Activated naive CD8-positive, alpha-beta T cell treated with anti-CD3 and anti-CD28 coated beads, Interleukin-2, amount 50 U/mL, for 16 hours (primary cell): ENCODE data around the gene TBX10.
"Not testable (repeated sequence)": the region's sequence is repeated elsewhere in the genome, so short reads cannot be mapped to it uniquely, and the experiment has no call there.

ENCODE experiments used
- DNase-seq: peaks from one replicate; pipeline ENCODE4 v3.0.0-alpha.2; 2020; ENCODE audit warnings: low read depth, low spot score

TBX10 gene

GRCh38 chr11:67646535-67647336, 7.2 kb upstream of the TBX10 start:
- DNase-seq = no peak

GRCh38 chr11:67645521-67646461, 6.2 kb upstream of the TBX10 start:
- DNase-seq = no peak

DNA sequence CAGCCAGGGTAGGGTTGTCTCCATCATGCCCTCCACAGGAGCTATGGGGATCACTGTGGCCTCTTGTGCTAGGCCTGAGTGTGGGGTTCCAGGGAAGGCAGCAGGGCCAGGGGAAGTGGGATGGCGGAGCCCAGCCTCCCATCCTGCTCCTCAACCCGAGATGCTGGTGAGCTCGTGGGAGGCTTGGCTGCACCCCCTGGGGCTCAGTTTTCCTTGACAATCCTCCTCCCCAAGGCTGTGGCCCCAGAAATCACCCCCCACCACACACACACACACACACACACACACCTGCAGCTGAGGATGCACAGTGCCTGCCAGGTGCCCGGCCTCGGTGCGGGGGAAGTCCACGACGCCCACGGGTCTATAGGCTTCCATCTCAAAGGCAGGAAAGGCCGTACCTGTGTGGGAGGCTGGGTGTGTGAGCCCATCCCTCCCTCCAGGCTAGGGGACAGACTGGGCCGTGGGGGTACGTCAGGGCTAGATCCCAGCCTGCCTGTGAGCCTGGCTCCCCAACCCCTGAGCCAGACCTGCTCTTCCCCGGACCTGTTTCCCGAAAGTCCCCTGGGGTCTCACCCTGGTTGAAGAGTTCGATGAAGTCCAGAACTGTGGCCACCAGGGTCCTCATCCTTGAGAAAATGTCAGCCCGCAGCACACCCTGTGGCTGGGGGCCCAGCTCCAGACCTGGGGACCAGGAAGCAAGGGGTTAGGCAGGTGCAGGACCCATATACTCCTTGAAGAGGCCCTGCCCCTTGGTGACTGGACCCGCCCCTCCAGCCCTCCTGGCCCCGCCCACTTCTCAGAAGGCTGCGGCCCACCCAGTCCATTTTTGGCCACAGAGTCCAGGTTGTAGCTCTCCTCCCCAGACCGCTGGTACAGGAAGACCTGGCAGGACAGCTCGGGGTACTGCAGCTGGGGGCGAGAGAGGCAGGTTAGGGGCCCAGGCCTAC, 5.2 kb upstream of the TBX10 start:
- no peak for DNase-seq

GRCh38 chr11:67644042-67644441, 4.5 kb upstream of the TBX10 start:
- DNase-seq = no peak

DNA sequence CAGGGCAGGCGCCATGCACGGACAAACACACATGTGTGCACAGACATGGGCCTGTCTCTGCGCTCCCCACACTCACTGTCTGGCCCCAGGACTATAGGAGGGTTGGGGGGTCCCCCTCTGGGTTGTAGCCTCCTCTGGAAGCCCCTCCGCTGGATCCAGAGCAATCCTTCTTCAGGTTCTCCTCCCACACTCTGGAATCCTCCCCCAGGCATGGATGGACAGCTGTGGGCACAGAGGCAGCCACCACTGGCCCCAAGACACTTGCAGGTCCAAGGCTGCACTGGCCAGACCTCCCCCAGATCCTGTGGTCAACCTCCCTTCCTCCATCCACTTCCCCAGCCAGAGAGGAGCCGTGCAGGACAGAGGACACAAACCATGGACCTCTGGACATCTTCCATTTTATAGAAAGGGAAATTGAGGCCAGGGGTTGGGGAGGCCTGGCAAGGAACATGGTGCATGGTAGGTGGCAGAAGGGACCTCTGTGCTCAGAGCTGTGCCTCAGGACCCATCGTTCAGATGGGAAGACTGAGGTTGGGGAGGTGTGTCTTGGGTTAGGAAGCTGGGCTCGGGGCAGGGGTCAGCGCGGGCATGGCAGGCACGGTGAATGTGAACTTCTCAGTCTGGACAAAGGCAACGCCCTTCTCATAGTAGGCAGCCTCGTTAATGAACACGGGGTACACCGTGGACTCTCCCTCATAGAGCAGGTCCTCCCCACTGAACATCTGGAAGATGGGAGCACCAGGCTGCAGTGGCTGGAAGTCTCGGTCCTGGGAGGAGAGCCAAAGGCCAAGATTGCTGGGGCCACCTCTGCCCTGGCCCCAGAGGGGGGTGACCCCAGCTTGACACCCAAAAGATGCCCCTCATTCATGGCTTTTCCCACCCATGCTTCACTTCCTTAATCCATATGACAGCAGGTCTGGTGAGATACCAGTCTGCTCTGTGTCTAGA, 2.9 kb upstream of the TBX10 start:
- no peak for DNase-seq

DNA sequence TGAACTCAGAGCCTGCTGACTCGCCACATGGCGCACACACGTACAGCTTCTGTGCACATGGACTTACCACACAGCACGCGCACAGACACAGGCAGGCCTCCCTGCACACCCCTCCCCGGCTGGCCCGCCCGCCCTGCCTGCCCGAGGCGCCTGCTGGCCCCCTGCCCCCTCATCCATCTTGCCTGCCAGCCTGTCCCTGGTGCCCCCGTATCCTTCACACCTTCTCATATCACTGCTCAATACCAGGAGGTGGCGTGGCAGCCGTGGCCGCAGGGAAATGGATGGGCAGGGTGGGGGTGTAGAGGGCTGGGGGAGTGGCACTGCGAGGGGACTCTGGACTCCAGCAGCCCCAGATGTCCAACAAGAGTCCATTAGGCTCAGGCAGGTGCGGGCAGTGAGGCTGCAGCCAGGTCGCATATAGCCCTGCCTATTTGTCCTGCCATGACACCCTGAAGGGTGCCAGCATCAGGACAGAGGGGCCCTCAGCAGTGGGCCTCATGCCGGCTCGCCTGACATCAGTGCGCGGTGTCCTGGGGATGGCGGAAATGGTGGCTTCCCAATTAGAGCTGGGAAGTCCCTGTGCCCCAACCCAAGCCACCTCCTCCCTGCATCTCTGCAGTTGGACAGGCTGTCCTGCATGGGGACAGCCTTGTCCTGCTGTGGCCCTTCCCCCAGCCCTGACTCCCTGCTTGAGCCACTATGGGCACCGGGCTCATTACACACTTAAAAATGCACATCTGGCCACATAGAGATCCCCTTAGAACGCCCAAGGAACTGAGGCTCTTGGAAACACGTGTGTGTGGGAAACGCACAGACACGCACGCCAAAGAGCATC, 2.0 kb upstream of the TBX10 start:
- no peak for DNase-seq

GRCh38 chr11:67640758-67641337, 1.3 kb upstream of the TBX10 start:
- no peak for DNase-seq

- DNase-seq = no peak
These were observed 626 bp upstream of the TBX10 start for GRCh38 chr11:67640021-67640757.

DNA sequence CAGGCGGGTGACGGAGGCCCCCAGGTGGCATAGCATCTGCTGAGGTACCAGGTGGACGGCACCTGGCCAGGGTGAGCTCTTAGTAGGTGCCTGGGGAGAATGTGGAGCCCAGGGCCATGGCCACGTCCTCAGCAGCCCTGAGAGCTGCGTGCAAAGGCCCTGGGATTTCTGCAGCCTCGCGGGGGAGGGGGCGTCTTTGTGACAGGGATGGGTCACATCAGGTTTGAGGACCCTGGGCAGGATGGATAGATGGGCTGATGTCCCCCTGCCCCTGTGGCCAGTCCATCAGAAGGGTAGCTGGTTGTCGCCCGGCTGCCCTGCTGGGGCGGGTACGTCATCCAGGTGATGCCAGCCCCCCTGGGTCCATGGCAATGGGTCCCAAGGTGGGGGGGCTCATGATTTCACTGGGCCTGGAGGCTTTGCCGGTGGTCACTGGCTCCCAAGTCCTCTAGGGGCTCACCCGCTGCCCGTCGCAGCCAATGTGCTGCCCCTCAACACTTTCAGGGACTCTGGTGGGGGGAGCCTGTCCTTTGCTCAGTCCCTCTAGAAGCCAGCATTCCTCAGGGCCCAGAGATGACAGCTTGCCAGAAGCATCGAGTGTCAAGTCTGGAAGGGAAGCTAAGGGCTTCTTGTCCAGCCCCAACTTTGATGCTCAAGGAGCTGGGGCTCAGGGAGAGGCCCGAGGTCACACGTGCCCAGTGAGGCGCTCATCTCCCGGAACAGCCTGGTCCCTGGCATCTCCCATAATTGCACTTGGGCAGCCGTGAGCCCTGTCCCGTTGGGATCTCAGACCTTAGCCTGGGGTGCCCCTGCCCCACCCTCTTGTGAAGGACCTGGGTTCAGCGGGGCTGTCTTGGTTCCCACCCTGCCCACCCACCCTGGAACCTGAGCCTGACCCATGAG, 777 bp downstream of the TBX10 start:
- DNase-seq = no peak

GRCh38 chr11:67637441-67637840, 2.1 kb downstream of the TBX10 start:
- DNase-seq = not testable (repeated sequence)

- DNase-seq = no peak
These were observed 2.6 kb downstream of the TBX10 start for GRCh38 chr11:67636962-67637361.

GRCh38 chr11:67635231-67635521, 4.4 kb downstream of the TBX10 start:
- DNase-seq = no peak

- DNase-seq = no peak
These were observed 5.0 kb downstream of the TBX10 start for GRCh38 chr11:67634366-67635230.

DNA sequence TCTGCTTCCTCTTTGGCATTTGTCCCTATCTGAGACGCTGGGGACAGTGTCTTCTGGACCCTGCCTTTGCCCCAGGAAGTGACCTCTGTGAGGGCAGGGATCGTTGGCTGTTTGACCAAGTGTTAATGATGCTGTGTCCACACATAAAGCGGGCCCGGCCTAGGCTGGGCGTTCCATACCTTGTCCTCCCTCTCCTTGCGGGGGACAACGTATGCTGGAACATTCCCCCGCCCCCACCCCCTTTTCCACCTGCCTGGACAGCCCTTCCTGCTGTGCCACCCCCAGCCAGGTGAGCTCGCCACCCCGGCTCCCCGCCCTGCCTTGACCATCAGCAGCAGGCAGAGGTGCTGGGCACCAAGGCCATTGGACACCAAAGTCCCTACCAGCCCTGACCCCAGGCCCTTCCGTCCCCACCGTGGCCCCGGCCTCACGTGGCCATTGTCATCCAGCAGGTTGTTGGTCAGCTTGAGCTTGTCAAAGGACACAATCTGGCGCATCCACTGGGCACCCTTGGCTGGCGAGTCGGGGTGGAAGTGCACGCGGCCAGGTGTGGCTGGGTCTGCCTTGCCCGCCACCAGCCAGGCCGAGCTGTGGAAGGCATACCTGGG, 5.7 kb downstream of the TBX10 start:
- DNase-seq = no peak

DNA sequence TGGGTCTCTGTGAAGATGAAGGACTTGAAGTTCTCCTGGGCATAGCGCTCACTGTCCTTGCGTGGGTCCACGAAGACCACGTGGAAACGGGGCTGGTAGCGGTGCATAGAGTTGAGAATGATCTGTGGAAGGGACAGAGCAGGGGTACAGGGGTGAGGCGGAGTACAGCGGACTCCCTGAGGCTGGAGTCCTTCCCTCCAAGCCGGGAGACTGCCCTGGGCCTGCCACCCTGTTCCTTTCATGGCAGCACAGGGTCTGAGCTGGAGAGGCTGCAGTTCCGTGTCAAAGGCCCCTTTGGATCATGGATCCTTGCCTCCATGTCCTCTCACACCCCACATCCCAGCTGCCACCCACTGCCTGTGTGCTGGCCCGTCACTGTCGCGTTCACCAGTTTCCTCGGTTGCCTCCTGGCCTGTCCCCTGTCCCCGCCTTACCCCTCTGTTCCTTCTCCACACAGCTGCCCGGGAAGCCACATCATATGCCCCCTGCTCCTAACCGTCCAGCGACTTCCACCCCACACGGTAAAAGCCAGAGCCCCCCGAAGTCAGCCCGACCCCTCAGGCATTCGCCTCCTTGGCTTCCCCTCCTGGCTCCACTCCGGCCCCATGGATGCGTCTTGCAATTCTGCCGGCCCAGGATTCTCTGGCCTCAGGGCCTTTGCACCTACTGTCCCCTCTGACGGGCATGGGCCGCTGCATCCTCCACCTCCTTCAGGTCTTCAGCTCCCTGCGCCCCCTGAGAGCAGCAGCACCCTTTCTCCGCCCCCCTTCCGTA, 6.4 kb downstream of the TBX10 start:
- no peak for DNase-seq
